Duodenal mucosa (tissue), 2 donors: ENCODE measurements around the gene LIX1L.
A peak's percentile ranks its signal among the peaks of the same experiment; 100 is the strongest.

Source experiments
- H3K27ac ChIP-seq: one replicate; pipeline ENCODE4 v1.7.0; 2013; ENCODE audit warnings: low read depth, low read length
- H3K27me3 ChIP-seq, 2 donors: one replicate each; pipeline ENCODE4 v1.7.0; 2013; ENCODE audit warnings: low read length in 2 of 2, control low read depth in 1 of 2; ENCODE audit not compliant: insufficient read depth in 2 of 2, control insufficient read depth in 1 of 2
- H3K36me3 ChIP-seq, 2 donors: one replicate each; pipeline ENCODE4 v1.7.0; 2013; ENCODE audit warnings: low read length in 2 of 2, control low read depth in 1 of 2; ENCODE audit not compliant: insufficient read depth in 2 of 2, control insufficient read depth in 1 of 2
- H3K4me1 ChIP-seq, 2 donors: one replicate each; pipeline ENCODE4 v1.7.0; 2013; ENCODE audit warnings: low read length in 2 of 2, control low read depth in 1 of 2; ENCODE audit not compliant: insufficient read depth in 2 of 2, control insufficient read depth in 1 of 2
- H3K4me3 ChIP-seq, 2 donors: one replicate each; pipeline ENCODE4 v1.7.0; 2013; ENCODE audit warnings: low read length in 2 of 2, low read depth in 1 of 2
- H3K9ac ChIP-seq, 2 donors: one replicate each; pipeline ENCODE4 v1.7.0; 2013; ENCODE audit warnings: low read length in 2 of 2, low read depth in 1 of 2
- H3K9me3 ChIP-seq, 2 donors: one replicate each; pipeline ENCODE4 v1.7.0; 2013; ENCODE audit warnings: low read length in 2 of 2, control low read depth in 1 of 2; ENCODE audit not compliant: control insufficient read depth in 1 of 2

LIX1L gene

GRCh38 chr1:145956361-145956760, 1.5 kb downstream of the LIX1L start:
- Histone ChIP-seq H3K4me3 (peak overlapping the region; percentile 62 to 67), H3K36me3 (no peaks in the 10 kb centered on the region), H3K27ac (peak overlapping the region; percentile 47), H3K4me1 (peaks cover 25 to 48% of the 10 kb centered on the region in 2 donors), H3K27me3 (peaks cover 11 to 22% of the 10 kb centered on the region in 2 donors), H3K9me3 (no peaks in the 10 kb centered on the region), H3K9ac (peak overlapping the region; percentile 52 to 53)

DNA sequence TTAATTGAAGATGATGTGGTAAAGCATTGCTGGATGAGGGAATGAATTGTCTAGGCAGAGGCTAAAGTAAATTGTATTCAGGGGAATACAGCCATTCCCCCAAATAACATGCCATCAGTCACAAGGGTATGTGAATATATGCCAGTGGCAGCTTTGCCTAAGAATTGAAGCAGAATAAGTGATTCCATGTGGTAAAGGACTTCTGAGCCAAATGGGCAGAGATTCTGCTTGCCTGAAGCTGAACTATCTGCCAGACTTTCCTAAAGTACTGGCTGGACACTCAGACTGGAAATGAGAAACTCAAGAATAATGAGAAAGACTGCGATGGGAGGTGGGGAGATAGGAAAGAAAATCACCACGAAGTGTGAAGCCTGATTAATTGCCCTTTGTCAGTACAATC, 2.4 kb downstream of the LIX1L start:
- no peak overlapping the region for H3K27ac ChIP-seq
- no peaks in the 10 kb centered on the region for H3K9me3 ChIP-seq
- H3K9ac ChIP-seq = no peak overlapping the region
- peaks cover 18 to 39% of the 10 kb centered on the region in 2 donors for H3K4me1 ChIP-seq
- H3K36me3 ChIP-seq = no peaks in the 10 kb centered on the region
- peaks cover 3 to 13% of the 10 kb centered on the region in 2 donors for H3K27me3 ChIP-seq
- H3K4me3 ChIP-seq = peak overlapping the region in 1 of 2 donors; percentile 17

- Histone ChIP-seq H3K9ac (no peak overlapping the region), H3K4me1 (peaks cover 18 to 30% of the 10 kb centered on the region in 2 donors), H3K9me3 (no peaks in the 10 kb centered on the region), H3K27ac (no peak overlapping the region), H3K4me3 (no peak overlapping the region), H3K27me3 (peaks cover 0 to under 1% of the 10 kb centered on the region in 2 donors), H3K36me3 (no peaks in the 10 kb centered on the region)
Measured at GRCh38 chr1:145953861-145954260, 4.0 kb downstream of the LIX1L start.

DNA sequence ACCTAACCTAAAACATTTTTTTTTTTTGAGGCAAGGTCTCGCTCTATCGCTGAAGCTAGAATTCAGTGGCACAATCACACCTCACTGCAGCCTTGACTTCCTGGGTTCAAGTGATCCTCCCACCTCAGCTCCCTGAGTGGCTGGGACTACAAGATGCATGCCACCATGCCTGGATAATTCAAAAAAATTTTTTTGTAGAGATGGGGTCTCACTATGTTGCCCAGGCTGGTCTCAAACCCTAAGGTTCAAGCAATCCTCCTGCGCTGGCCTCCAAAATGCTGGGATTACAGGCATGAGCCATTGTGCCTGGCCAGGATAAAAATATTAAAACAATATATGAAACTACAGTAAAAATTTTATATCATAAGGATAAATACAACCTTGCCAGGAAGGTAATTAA, 4.9 kb downstream of the LIX1L start:
- Histone ChIP-seq H3K9ac (no peak overlapping the region), H3K27me3 (no peaks in the 10 kb centered on the region), H3K27ac (no peak overlapping the region), H3K4me1 (peaks cover 12 to 23% of the 10 kb centered on the region in 2 donors), H3K4me3 (no peak overlapping the region), H3K9me3 (no peaks in the 10 kb centered on the region), H3K36me3 (no peaks in the 10 kb centered on the region)

GRCh38 chr1:145951526-145951925, 6.3 kb downstream of the LIX1L start:
- no peak overlapping the region for H3K4me3 ChIP-seq
- H3K36me3 ChIP-seq = no peaks in the 10 kb centered on the region
- H3K9me3 ChIP-seq = no peaks in the 10 kb centered on the region
- H3K27me3 ChIP-seq = no peaks in the 10 kb centered on the region
- no peak overlapping the region for H3K9ac ChIP-seq
- no peak overlapping the region for H3K27ac ChIP-seq
- H3K4me1 ChIP-seq = peaks cover 13 to 19% of the 10 kb centered on the region in 2 donors

DNA sequence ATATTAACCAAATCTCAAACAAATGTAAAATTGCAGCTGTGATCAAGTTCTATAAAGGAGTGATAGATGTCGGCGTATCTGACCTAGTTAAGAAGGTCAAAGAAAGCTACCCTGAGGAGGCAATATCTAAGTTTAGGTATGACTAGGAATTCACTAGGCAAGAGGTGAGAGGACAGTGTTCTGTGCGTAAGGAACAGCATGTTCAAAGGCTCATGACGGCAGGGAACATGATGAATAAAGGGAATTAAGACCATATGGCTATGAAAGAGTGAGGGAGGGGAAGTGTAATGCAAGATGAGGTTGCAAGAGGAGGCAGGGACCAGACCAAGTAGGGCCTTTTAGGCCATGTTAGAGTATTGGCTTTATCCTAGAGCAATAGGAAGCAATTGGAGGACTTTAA, 8.6 kb downstream of the LIX1L start:
- H3K9ac ChIP-seq = no peak overlapping the region
- no peak overlapping the region for H3K27ac ChIP-seq
- no peak overlapping the region for H3K4me3 ChIP-seq
- no peaks in the 10 kb centered on the region for H3K9me3 ChIP-seq
- H3K27me3 ChIP-seq = no peaks in the 10 kb centered on the region
- H3K4me1 ChIP-seq = peaks cover 5 to 8% of the 10 kb centered on the region in 2 donors
- peaks cover 0 to 2% of the 10 kb centered on the region in 2 donors for H3K36me3 ChIP-seq

DNA sequence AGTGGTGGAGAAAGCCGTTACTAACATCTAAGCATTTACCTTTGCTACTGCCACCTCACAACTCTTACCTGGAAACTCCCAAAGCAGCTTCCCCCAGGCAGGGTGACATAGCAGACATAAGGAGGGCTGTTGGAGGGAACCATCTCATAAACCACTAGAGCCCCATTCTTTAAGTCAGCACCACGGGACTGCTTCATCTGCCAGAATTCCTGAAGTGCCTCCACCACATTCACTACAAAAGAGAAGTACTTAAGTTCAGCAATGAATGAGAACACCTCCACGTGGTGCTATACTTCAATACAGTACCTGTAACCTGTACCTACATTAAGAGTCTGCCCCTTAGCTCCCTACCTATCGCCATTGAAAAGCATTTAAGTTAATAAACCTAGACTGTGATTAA, 10.3 kb downstream of the LIX1L start:
- no peak overlapping the region for H3K4me3 ChIP-seq
- no peaks in the 10 kb centered on the region for H3K27me3 ChIP-seq
- H3K27ac ChIP-seq = no peak overlapping the region
- H3K4me1 ChIP-seq = peaks cover 7 to 9% of the 10 kb centered on the region in 2 donors
- no peaks in the 10 kb centered on the region for H3K9me3 ChIP-seq
- H3K9ac ChIP-seq = no peak overlapping the region
- H3K36me3 ChIP-seq = peaks cover 0 to 4% of the 10 kb centered on the region in 2 donors

- Histone ChIP-seq H3K36me3 (peaks cover 0 to 4% of the 10 kb centered on the region in 2 donors), H3K4me3 (no peak overlapping the region), H3K27me3 (no peaks in the 10 kb centered on the region), H3K9me3 (no peaks in the 10 kb centered on the region), H3K27ac (no peak overlapping the region), H3K4me1 (peaks cover 7 to 9% of the 10 kb centered on the region in 2 donors), H3K9ac (no peak overlapping the region)
Measured at GRCh38 chr1:145946477-145946986, 11.3 kb downstream of the LIX1L start.

GRCh38 chr1:145944532-145944931, 13.3 kb downstream of the LIX1L start:
- no peak overlapping the region for H3K4me3 ChIP-seq
- H3K9ac ChIP-seq = no peak overlapping the region
- H3K9me3 ChIP-seq = no peaks in the 10 kb centered on the region
- no peaks in the 10 kb centered on the region for H3K27me3 ChIP-seq
- H3K27ac ChIP-seq = no peak overlapping the region
- peaks cover 0 to 4% of the 10 kb centered on the region in 2 donors for H3K36me3 ChIP-seq
- H3K4me1 ChIP-seq = peaks cover 7 to 9% of the 10 kb centered on the region in 2 donors

DNA sequence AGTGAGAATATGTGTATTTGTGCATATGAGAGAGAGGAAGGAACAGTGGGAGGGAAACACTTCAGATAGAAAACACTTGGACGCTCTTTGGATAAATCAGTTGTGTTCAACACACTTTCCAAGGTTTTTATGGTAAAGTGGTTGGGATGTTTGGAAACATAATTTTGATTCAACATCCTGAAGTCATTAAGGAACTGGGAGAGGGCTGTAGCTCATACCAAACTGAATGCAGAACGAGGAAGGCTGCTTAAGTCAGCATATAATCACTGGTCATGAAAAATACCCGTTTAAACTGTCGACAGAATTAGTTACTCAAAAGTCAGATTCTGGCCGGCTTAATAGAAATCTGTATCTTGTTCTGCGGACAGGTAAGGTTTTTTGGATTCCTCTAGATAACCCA, 14.9 kb downstream of the LIX1L start:
- Histone ChIP-seq H3K4me1 (peaks cover 7 to 9% of the 10 kb centered on the region in 2 donors), H3K27ac (no peak overlapping the region), H3K4me3 (no peak overlapping the region), H3K9me3 (no peaks in the 10 kb centered on the region), H3K36me3 (peaks cover 0 to 4% of the 10 kb centered on the region in 2 donors), H3K9ac (no peak overlapping the region), H3K27me3 (no peaks in the 10 kb centered on the region)
